ENCODE results near the gene VPS13A.
"Not testable (repeated sequence)": the region's sequence is repeated elsewhere in the genome, so short reads cannot be mapped to it uniquely, and the experiment has no call there.

VPS13A gene

GRCh38 chr9:77429928-77430327 lies 252.6 kb downstream of the VPS13A start:
- DNase-seq, result no peak

GRCh38 chr9:77432053-77432452 lies 254.7 kb downstream of the VPS13A start:
- DNase-seq, result no peak

GRCh38 chr9:77433675-77434445 lies 256.5 kb downstream of the VPS13A start:
- peak; percentile 34 for DNase-seq

GRCh38 chr9:77435277-77435676 lies 257.9 kb downstream of the VPS13A start:
- no peak for DNase-seq

- DNase-seq, result no peak
Observed at GRCh38 chr9:77435688-77436087, 258.4 kb downstream of the VPS13A start.

- DNase-seq, result peak; percentile 5
Observed at GRCh38 chr9:77438653-77439052, 261.3 kb downstream of the VPS13A start.

GRCh38 chr9:77440057-77440456 lies 262.7 kb downstream of the VPS13A start:
- DNase-seq, result no peak

- not testable (repeated sequence) for DNase-seq
Observed at GRCh38 chr9:77441124-77441523, 263.8 kb downstream of the VPS13A start.

- DNase-seq, result no peak
Observed at GRCh38 chr9:77442436-77442835, 265.1 kb downstream of the VPS13A start.

- no peak for DNase-seq
Observed at GRCh38 chr9:77447646-77448045, 270.3 kb downstream of the VPS13A start.

GRCh38 chr9:77449240-77450084 lies 272.1 kb downstream of the VPS13A start:
- DNase-seq, result no peak

- DNase-seq, result no peak
Observed at GRCh38 chr9:77450085-77450475, 272.7 kb downstream of the VPS13A start.

GRCh38 chr9:77451507-77451906 lies 274.2 kb downstream of the VPS13A start:
- DNase-seq, result no peak

- peak; percentile 22 for DNase-seq
Observed at GRCh38 chr9:77453825-77454647, 276.7 kb downstream of the VPS13A start.

GRCh38 chr9:77454663-77455062 lies 277.3 kb downstream of the VPS13A start:
- no peak for DNase-seq

GRCh38 chr9:77455312-77455927 lies 278.1 kb downstream of the VPS13A start:
- peak; percentile 42 for DNase-seq

- peak; percentile 88 for DNase-seq
Observed at GRCh38 chr9:77456829-77457437, 279.6 kb downstream of the VPS13A start.

- DNase-seq, result peak; percentile 69
Observed at GRCh38 chr9:77457916-77458592, 280.7 kb downstream of the VPS13A start.

GRCh38 chr9:77460938-77461337 lies 283.6 kb downstream of the VPS13A start:
- DNase-seq, result no peak

GRCh38 chr9:77462066-77462465 lies 284.7 kb downstream of the VPS13A start:
- no peak for DNase-seq

GRCh38 chr9:77463151-77463550 lies 285.8 kb downstream of the VPS13A start:
- DNase-seq, result no peak

GRCh38 chr9:77464661-77465060 lies 287.3 kb downstream of the VPS13A start:
- DNase-seq, result no peak
